ENCODE results near the gene SGSM1. TPM values are rescaled to one million over a fixed set of nuclear protein-coding genes. Genes with fewer than 3 reads are reported as not detected.

Gene SGSM1
- total and polyA plus RNA-seq, 2 of the 4 experiments (the other 2 are of a cell fraction), result not detected

DNA sequence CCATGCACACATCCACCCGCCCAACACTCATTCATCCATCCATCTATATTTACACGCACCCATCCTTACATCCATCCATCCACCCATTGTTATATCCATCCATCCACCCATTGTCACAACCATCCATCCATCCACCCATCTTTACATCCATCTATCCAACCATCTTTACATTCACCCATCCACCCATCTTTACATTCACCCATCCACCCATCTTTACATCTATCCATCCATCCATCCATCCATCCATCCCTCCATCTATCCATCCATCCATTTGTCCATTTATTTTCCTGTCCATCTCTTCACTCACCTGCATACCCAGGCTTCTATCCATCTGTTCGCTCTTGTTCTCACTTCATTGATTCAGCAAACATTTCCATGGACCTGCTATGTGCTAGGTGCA, 49.8 kb downstream of the SGSM1 start:
- no peaks in the 10 kb centered on the region for H3K4me1 ChIP-seq (ENCODE audit: control insufficient read depth, insufficient read depth, low read length)
- no peak overlapping the region for H4K91ac ChIP-seq (ENCODE audit: insufficient read depth, low read depth, low read length)
- H2BK5ac ChIP-seq (ENCODE audit: low read depth, low read length, poor library complexity, severe bottlenecking), result peak overlapping the region; percentile 39
- no TSS peak for BruUV-seq (replicated peaks)
- H3K18ac ChIP-seq (ENCODE audit: low read depth, low read length), result no peak overlapping the region
- no peak overlapping the region for H3K23ac ChIP-seq (ENCODE audit: low read depth, low read length)
- H3K9me1 ChIP-seq (ENCODE audit: insufficient read depth, low read length), result no peaks in the 10 kb centered on the region
- H3K9me3 ChIP-seq (ENCODE audit: control insufficient read depth, insufficient read depth, low read length), result no peaks in the 10 kb centered on the region
- no peaks in the 10 kb centered on the region for H3K27me3 ChIP-seq (ENCODE audit: control insufficient read depth, insufficient read depth, low read length)
- ChIA-PET POLR2A (ENCODE audit: unreplicated experiment) (no interaction called here), CTCF (no interaction called here)
- H2BK15ac ChIP-seq (ENCODE audit: low read depth, low read length), result no peak overlapping the region
- H3K4me2 ChIP-seq (ENCODE audit: low read depth, low read length), result no peak overlapping the region
- H3K27ac ChIP-seq (ENCODE audit: insufficient read depth, low read length), result no peak overlapping the region
- H2BK120ac ChIP-seq (ENCODE audit: low read depth, low read length), result no peak overlapping the region
- DNase-seq, result no peak
- ATAC-seq (ENCODE audit: low read depth), result no peak
- H2AFZ ChIP-seq (replicated peaks; ENCODE audit: low read length, poor library complexity), result no peak overlapping the region
- no peak overlapping the region for H3K56ac ChIP-seq (ENCODE audit: extremely low read depth, insufficient read depth, low read length)
- no peaks in the 10 kb centered on the region for H3K79me1 ChIP-seq (ENCODE audit: low read depth in 1 of 2, low read length in 2 of 2)
- H3K4ac ChIP-seq (ENCODE audit: low read depth, low read length), result no peak overlapping the region
- H2AK9ac ChIP-seq (replicated peaks; ENCODE audit: low read depth, low read length, poor library complexity), result no peak overlapping the region
- H4K5ac ChIP-seq (ENCODE audit: low read depth, low read length), result no peak overlapping the region
- intact Hi-C loops (cut with micrococcal nuclease) (no loop called here), in situ Hi-C loops (cut with MboI; ENCODE audit: low sequenced_read_pairs) (no loop called here), dilution Hi-C loops (cut with HindIII; ENCODE audit: low sequenced_read_pairs, unreplicated experiment) (no loop called here)
- no peak overlapping the region for H3K4me3 ChIP-seq (ENCODE audit: insufficient read depth, low read depth, low read length)
- 52 to 100% methylated on average over 2 of the region's 3 CpGs for WGBS, 2 experiments (ENCODE audit: extremely low coverage in 2 of 2, insufficient read length in 1 of 2)
- H3K9ac ChIP-seq (ENCODE audit: low read depth, low read length), result no peak overlapping the region
- no peak overlapping the region for H2BK20ac ChIP-seq (ENCODE audit: low read depth, low read length)
- H3K14ac ChIP-seq (replicated peaks; ENCODE audit: low read depth, low read length), result no peak overlapping the region
- H2AK5ac ChIP-seq (ENCODE audit: low read depth, low read length), result no peak overlapping the region
- no peaks in the 10 kb centered on the region for H3K36me3 ChIP-seq (ENCODE audit: control insufficient read depth, insufficient read depth, low read length)
- no peak overlapping the region for H4K8ac ChIP-seq (ENCODE audit: low read depth in 2 of 2, low read length in 2 of 2)
- TF ChIP-seq MAFK (IDR thresholded peaks at IDR 0.05; ENCODE audit: low read depth, low read length) (no peak), POLR2A (IDR thresholded peaks at IDR 0.05; ENCODE audit: low read depth, low read length) (no peak), SMC3 (IDR thresholded peaks at IDR 0.05; ENCODE audit: low read depth, low read length) (no peak), BHLHE40 (IDR thresholded peaks at IDR 0.05; ENCODE audit: low read depth, low read length) (no peak), RCOR1 (IDR thresholded peaks at IDR 0.05; ENCODE audit: insufficient replicate concordance, low read length) (no peak), NFE2L2 (IDR thresholded peaks at IDR 0.05; ENCODE audit: low read depth, low read length) (no peak), FOS (IDR thresholded peaks at IDR 0.05; ENCODE audit: low read depth, low read length) (no peak), RAD21 (IDR thresholded peaks at IDR 0.05; ENCODE audit: low read length) (no peak), MXI1 (IDR thresholded peaks at IDR 0.05; ENCODE audit: borderline replicate concordance, low read depth, low read length) (no peak), CHD1 (IDR thresholded peaks at IDR 0.05; ENCODE audit: low read depth, low read length) (no peak)
- H4K20me1 ChIP-seq (ENCODE audit: insufficient read depth, low read length), result no peaks in the 10 kb centered on the region

All from IMR-90 (cell line).